G401.6 (cell line): Measurements from ENCODE around the gene ZBTB40.

Source experiments
- FAIRE-seq: peaks from 2 replicates; lab custom pipeline; 2012; peaks lifted over from hg19 to GRCh38; lab: Jason Lieb, UNC

The ZBTB40 gene, protein sequence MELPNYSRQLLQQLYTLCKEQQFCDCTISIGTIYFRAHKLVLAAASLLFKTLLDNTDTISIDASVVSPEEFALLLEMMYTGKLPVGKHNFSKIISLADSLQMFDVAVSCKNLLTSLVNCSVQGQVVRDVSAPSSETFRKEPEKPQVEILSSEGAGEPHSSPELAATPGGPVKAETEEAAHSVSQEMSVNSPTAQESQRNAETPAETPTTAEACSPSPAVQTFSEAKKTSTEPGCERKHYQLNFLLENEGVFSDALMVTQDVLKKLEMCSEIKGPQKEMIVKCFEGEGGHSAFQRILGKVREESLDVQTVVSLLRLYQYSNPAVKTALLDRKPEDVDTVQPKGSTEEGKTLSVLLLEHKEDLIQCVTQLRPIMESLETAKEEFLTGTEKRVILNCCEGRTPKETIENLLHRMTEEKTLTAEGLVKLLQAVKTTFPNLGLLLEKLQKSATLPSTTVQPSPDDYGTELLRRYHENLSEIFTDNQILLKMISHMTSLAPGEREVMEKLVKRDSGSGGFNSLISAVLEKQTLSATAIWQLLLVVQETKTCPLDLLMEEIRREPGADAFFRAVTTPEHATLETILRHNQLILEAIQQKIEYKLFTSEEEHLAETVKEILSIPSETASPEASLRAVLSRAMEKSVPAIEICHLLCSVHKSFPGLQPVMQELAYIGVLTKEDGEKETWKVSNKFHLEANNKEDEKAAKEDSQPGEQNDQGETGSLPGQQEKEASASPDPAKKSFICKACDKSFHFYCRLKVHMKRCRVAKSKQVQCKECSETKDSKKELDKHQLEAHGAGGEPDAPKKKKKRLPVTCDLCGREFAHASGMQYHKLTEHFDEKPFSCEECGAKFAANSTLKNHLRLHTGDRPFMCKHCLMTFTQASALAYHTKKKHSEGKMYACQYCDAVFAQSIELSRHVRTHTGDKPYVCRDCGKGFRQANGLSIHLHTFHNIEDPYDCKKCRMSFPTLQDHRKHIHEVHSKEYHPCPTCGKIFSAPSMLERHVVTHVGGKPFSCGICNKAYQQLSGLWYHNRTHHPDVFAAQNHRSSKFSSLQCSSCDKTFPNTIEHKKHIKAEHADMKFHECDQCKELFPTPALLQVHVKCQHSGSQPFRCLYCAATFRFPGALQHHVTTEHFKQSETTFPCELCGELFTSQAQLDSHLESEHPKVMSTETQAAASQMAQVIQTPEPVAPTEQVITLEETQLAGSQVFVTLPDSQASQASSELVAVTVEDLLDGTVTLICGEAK

DNA sequence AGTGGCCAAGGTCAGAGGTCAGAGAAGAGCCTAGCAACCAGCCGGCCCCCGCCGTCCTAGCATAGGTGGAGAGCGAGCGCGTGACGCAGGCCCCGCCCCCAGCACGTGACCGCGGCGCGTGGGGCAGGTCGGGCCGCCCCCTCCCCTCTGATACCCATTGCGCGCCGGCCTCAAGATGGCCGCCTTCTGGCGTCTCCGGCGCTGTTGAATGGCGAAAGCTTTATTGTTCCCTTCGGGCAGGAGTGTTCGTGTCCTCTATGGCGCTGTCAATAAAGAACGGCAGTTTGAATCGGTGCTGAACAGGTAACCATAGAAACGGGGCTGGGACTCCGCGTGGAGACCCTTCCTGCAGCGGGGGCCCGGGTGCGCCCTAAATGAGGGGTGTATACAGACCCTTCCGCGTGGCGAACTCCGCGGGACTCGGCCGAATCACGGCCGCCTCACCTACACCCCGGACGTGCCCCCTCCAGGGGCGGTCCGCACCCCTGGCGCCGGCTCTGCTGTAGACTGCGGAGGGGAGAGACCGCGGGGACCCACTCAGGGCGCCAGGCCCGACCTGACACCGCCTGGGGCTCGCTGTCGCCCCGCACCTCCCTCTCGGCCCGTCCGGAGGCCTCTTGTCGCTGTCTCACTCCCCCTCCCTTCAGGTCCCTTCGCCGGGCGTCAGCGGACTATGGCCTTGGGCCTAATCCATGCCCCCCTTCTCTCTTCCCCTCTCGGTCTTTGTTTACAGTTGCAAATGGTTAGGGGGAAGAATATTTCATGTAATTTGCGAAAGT is at the start of gene ZBTB40:
Gene ZBTB40 (plus strand): TSS at position 150 of the 779 bp plus-strand sequence. CDS start 38,098 bp downstream, outside the sequence.
- peak; percentile 81 for FAIRE-seq

DNA sequence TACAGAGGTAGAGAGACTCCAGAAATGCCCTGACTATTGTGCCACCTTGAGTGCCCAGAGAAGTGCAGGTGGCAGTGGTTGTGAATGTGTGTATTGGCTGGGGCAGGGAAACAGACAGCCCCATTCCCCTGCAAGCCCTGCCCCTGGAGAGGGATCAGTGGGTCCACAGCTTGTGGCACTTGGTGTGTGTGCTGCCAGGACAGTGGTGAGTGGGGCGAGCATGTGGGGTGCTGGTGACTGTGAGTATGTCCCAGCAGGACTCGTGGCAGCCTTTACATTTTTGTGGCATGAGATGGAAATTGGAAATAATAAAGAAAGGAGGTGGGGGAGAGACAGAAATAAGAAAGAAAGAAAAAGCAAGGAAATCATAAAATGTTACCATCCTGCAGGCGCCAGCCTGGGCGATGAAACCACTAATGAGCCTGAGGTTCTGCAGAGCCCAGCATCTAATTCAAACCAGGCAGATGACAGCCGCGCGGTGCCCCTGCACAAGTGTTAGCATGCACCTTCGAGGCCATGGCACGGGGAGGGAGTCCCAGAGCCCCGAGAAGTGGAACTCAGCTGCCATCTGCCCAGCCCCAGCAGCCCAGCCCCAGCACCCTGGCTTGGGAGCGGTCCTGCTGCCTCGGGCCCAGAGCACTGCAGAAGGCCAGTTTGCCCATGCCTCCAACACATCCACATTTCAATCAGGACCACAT is 49.1 kb upstream of the ZBTB40 start:
- FAIRE-seq: no peak

DNA sequence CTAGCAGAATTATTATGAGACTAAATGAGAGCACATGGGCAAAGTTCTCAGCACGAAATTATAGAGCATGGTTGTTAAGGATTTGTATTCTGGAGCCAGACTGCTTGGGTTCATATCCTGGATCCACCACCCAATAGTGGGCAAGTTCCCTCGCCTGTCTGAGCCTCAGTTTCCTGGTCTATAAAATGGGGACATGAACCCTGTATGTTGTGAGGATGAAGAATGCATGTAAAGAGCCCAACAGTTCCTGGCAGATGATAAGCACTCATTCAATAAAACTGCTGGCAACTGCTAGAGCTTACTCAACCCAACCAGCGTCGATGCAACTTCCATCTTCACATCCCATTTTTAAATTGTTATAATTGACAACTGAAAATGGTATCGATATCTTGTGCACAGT is 47.2 kb upstream of the ZBTB40 start:
- FAIRE-seq: no peak

DNA sequence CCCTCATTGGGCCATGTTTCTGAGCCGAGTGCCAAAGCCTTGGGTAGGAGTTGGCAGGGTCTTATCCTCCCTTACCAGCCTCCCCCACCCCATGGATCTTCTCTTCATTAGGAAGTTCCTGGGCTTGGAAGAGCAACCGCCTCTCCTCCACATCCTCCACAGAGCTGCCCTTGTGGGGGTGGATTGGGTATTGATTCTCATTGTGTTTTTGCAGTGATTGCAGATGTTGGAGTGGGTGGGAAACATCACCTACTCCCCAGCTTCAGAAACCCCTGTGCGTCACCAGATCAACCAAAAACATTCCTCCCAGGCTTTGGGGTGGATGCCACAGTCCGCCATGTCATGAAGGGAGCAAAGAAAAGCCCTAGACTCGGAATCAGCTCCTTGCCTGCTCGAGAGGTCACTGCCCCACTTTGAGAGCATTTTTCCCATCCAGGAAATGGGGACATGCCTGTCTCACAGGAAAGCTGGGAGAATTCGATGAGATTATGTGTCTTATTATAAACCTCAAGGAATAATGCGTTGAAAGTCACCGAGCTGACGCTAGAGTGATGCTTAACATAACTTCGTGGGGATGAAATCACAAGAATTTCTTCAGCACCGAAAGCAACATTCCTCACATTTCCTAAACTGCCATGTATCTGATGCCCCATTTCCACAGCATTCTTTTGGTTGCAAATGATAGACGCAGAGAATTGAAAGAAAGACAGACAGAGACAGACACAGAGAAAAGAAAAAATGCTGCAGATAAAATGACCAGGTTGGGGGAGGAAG is 44.7 kb upstream of the ZBTB40 start:
- no peak for FAIRE-seq

DNA sequence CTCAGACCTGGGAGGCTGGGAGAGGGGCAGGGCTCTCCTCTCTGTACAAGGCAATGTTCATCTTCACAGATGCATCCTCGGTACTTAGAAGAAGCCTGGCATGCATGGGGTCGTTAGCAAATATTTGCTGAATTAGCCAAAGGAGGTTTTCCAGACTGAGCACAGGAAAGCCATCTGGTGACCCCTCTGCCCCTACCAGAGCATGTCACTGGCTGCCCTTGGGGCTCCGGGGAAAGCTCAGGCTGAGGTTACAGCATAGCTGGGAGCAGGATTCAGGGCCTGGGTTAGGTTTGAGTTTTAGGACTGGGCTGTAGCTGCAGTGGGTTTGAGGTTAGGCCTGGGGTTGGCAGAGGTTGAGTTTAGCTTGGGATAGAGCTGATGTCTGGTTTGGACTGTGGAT is 43.4 kb upstream of the ZBTB40 start:
- no peak for FAIRE-seq

DNA sequence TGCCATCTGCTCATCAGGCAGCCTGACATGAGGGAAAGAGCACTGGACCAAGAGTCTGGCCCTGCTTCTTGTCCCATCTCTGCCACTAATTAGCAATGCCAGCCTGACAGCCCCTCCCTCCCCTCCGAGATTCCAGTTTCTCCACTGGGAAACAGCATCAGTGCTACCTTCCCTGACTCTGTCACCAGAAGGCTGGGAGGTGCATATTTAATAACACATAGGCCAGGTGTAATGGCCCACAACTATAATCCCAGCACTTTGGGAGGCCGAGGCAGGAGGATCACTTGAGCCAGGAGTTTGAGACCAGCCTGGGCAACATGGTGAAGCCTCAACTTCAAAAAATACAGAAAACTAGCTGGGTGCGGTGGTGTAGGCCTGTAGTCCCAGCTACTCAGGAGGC is 41.2 kb upstream of the ZBTB40 start:
- FAIRE-seq: no peak

DNA sequence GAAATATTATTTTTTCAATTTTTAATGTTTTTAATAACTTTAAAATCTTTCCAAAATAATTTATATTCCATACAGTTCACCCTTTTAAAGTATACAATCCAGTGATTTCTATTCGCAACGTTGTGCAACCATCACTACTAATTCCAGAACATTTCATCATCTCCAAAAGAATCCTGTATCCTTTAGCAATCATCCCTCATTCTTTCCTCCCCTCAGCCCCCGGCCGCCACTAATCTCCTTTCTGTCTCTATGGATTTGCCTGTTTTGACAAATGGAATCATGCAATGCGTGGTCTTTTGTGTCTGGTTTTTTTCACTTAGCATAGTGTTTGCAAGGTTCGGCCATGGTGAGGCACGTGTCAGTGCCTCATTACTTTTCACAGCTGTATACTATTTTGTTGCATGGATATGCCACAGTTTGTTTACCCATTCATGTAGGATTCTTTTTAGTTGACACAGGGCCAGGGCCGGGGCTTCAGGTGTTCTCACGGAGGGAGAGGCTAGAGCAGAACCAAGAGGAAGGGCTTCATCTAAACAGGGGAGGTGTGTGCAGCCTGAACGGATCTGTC is 40.6 kb upstream of the ZBTB40 start:
- FAIRE-seq: no peak

DNA sequence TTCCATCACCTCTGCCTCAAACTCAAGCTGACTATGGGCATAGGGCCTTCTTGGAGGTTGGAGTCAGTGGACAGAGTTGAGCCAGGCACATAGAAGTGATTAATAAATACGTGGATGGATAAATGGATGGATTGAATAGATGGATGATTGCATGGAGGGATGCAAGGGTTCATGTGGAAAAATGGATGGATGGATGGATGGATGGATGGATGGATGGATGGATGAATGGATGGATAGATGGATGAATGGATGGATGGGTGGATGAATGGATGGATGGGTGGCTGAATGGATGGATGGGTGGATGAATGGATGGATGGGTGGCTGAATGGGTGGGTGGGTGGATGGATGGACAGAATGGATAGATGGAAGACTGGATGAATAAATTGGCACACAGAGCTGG is 40.1 kb upstream of the ZBTB40 start:
- FAIRE-seq: no peak

DNA sequence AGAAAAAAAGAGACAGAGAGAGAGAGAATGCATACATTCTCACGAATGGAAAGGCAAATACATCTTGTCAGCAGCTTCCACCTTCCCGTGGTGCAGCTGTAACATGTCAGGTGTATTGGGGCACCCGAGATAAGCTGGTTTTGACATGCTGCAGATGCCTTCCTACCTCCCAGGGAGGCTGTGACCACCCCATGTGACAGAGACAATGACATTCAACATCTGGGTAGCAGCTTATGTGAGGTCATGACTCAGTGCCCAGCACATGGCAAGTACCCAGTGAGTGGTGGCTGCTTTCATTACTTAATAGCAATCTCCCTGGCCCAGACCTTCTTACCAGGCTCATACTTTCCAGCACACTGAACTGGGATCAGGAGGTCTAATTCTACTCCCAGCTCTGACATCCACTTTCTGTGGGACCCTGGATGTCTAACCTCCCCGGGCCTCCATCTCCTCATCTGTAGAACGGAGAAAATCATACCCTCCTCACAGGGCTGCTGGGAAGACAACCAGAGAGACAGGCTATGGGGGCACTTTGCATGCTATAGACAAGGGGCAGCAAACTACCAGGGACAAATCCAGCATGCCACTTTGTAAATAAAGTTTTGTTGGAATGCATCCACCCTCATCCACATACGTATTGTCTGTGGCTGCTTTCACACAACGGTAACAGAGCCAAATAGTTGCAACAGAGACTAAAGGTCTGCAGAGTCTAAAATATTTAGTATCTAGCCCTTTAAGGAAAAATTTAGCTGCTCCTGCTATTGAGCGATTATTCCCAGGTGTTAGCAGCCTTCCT is 38.5 kb upstream of the ZBTB40 start:
- FAIRE-seq: no peak

DNA sequence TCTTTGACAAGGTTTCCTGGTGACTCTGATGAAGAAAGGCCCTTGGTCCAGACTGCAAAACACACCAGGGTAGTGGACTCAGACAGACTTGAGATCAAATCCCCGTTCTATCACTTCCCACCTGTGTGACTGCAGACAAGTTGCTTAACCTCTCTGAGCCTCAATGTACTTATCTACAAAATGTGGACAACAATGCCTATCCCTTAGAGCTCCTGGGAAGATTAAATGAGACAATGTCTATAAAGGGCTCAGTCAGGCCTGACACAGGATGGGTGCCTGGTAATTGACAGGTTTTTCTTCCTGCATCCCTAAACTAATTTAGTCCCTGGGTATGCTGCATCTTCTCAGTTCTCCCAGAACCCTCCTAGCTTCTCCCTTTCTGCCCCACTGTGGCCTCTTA is 37.9 kb upstream of the ZBTB40 start:
- FAIRE-seq: no peak

DNA sequence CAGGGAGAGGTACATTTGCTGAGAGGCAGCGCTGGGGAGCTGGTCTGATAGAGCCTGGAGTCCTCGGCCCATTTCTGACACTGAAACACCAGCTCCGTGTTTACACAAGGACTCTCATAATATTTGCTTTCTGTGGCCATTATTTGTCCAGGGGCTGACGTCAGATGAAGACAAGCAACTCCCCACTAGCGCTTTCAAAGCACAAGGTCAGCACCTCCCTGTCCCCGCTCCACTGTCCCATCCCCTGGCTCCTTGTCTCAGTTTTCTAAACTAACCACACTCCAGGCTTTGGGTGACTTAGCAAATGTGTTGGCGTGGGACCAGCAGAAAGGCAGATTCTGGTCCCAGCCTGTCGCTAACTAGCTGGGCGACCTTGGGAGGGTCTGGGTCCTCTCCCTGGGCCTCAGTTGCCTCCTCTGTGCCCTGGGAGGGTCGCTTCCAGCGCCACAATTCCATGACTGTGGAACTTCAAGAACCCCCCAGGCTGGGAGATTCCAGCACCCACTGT is 37.4 kb upstream of the ZBTB40 start:
- no peak for FAIRE-seq

DNA sequence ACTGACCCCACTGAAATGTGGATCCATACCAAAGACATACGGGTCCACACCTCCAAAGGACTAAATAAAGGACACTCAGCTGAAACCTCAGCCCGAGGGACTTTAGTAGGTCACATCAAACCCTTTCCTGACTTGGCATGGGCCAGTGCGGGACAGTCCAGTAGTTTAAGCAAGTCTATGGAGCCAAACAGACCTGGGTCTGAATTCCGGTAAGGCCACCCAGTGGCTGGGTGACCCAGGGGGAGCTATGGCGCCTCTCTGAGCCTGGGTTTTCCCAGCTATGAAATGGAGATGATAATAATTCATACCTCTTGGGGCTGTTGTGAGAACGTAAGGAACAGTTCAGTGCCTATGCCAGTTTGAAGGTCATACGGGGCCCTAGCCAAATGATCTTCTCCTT is 36.2 kb upstream of the ZBTB40 start:
- no peak for FAIRE-seq

DNA sequence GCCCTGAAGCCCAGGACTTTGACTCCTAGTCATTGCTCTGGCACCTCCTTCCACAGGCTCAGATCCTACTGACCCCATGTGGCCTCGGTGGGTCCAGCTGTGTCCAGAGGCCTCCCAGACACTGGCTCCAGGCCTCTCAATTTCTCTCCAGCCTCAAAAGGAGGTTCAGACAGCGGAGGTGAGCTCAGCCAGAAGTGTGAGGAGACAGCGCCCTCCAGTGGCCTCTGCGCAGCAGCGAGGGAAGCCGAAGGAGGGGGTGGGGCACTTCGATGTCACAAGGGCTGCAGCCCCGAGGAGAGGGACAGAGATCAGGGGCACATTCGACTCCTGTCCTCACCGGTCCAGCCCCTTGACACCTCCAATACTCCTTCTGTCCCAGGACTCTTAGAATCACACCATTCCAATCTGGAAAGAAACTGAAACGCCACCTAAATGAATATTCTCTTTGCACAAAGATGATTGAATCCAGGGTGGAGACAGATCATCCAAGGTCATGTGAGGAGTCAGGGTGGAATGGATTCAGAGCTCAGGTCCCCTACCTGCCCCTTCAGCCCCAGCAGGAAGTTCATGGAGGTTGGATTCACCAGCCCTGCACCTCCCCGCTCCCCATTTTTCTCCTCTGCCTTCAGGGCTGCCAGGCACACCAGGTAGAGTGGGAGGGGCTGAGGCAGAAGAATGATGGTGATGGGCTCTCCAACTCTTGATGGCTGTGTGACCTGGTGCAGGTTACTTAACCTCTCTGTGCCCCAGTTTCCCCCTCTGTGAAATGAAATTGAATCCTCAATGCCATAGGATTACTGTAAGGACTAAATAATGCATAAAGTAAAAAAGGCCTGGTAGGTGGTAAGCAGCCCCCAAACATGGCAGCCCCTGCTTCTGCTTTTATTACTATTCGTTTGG is 34.8 kb upstream of the ZBTB40 start:
- FAIRE-seq: no peak

DNA sequence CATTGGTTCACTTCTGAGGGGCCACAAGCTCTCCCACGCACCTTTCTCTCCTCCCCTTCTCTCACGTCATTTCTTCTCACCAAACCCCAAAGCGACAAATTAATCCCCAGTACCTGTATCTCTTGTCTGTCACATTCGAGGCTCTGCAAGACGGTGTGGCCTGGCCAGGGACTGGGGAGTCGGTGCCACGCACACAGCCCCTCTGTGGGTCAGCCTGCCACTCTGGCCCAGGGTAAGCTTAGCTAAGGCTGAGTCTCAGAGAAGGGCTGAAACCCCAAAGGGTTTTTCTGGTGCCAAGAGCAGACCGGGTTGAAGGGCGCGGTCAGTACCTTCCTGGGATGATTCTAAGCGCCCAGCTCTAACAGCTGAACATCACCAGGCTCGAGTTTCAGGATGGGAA is 34.2 kb upstream of the ZBTB40 start:
- no peak for FAIRE-seq

DNA sequence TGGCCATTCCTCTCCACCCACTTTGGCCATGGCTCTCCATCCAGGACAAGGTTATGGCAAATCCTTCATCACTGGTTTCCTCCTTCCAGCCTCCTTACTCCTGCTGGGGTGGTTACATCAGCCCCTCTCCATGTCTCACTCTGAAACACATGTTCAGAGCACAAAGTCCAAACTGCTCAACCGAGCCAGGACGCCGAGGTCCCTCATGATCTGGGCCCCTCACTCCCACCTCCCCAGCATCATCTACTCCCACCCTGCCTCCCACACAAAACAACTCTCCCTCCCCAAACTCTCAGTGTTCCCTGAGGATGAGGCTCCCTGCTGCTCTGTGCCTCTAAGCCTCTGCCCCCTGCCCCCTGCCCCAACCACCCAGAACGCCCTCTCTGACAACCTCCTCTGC is 33.3 kb upstream of the ZBTB40 start:
- FAIRE-seq: no peak

DNA sequence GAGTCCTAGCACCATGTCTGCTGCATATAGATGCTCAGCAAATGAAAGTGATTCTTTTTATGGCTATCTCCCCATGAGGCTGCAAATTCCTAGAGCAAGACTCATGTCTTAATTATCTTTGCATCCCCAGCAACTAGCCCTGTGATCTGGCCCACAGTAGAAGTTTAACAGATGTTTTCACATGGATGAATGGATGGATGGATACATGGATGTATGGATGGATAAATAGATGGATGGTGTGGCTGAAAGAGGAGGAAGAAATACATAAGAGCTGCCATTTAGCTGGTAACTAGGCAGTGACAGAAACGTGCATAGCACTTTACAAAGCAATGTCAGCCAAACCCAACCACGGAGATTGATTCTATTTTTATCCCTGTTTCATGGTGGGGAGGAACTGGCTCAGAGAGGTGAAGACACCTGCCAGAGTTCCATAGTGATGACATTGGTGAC is 32.7 kb upstream of the ZBTB40 start:
- FAIRE-seq: no peak

DNA sequence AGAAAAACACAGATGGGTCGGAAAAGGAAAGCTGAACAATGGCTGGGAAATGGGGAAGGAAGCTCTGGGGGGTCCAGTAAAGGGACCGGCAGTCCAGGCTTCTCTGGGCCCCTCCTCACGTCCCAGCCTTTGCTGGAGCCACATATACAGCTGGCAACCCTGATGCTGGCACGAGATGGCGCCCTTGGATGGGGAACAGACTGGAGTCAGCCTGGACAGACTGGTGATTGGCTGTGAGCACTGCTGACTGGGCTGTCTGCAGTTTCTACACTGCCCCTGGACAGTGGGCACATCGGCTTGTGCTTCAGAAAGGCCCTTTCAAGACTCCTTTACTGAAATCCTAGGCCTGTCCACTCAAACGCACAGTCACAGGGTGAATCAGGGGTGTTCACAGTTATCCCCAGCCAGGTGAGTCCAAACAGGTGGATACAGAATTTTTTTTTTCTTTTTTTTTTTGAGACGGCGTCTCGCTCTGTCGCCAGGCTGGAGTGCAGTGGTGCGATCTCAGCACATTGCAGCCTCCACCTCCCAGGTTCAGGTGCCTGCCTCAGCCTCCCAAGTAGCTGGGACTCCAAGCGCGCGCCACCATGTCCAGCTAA is 31.1 kb upstream of the ZBTB40 start:
- FAIRE-seq: peak; percentile 23
